CD4-positive, alpha-beta T cell treated with Interleukin-15 for 1 hour (primary cell): ENCODE measurements around the gene ABCC1.
"Not testable (repeated sequence)": the region's sequence is repeated elsewhere in the genome, so short reads cannot be mapped to it uniquely, and the experiment has no call there.

Source experiments
- DNase-seq: peaks from one replicate; pipeline ENCODE4 v3.0.0-alpha.2; 2020

ABCC1 gene

GRCh38 chr16:16166949-16167348, 217.5 kb downstream of the ABCC1 start:
- DNase-seq, result no peak

GRCh38 chr16:16167927-16168326, 218.5 kb downstream of the ABCC1 start:
- no peak for DNase-seq

GRCh38 chr16:16168431-16168830, 219.0 kb downstream of the ABCC1 start:
- DNase-seq, result no peak

GRCh38 chr16:16169615-16170014, 220.2 kb downstream of the ABCC1 start:
- DNase-seq, result no peak

GRCh38 chr16:16171332-16171919, 222.0 kb downstream of the ABCC1 start:
- no peak for DNase-seq

GRCh38 chr16:16172991-16173390, 223.6 kb downstream of the ABCC1 start:
- no peak for DNase-seq

GRCh38 chr16:16175296-16175695, 225.9 kb downstream of the ABCC1 start:
- no peak for DNase-seq

GRCh38 chr16:16176328-16176727, 226.9 kb downstream of the ABCC1 start:
- DNase-seq, result no peak

GRCh38 chr16:16178455-16179162, 229.2 kb downstream of the ABCC1 start:
- no peak for DNase-seq

GRCh38 chr16:16181748-16182147, 232.3 kb downstream of the ABCC1 start:
- DNase-seq, result not testable (repeated sequence)

- DNase-seq, result no peak
Measured at GRCh38 chr16:16182918-16183317, 233.5 kb downstream of the ABCC1 start.

- DNase-seq, result no peak
Measured at GRCh38 chr16:16183562-16183961, 234.1 kb downstream of the ABCC1 start.

- DNase-seq, result no peak
Measured at GRCh38 chr16:16184594-16184993, 235.2 kb downstream of the ABCC1 start.

GRCh38 chr16:16185095-16185494, 235.7 kb downstream of the ABCC1 start:
- no peak for DNase-seq

GRCh38 chr16:16186820-16187219, 237.4 kb downstream of the ABCC1 start:
- no peak for DNase-seq

GRCh38 chr16:16188827-16189226, 239.4 kb downstream of the ABCC1 start:
- DNase-seq, result no peak

GRCh38 chr16:16189842-16190241, 240.4 kb downstream of the ABCC1 start:
- DNase-seq, result no peak

- DNase-seq, result no peak
Measured at GRCh38 chr16:16190546-16190945, 241.1 kb downstream of the ABCC1 start.

- not testable (repeated sequence) for DNase-seq
Measured at GRCh38 chr16:16190966-16191365, 241.6 kb downstream of the ABCC1 start.

- DNase-seq, result no peak
Measured at GRCh38 chr16:16191493-16192167, 242.2 kb downstream of the ABCC1 start.
